Measurements from ENCODE around the gene LRRFIP1. TPM values are rescaled to one million over a fixed set of nuclear protein-coding genes. Genes with fewer than 3 reads are reported as not detected.
A peak's percentile ranks its signal among the peaks of the same experiment; 100 is the strongest.
"Not testable (repeated sequence)": the region's sequence is repeated elsewhere in the genome, so short reads cannot be mapped to it uniquely, and the experiment has no call there.

The LRRFIP1 gene
- total RNA-seq, 1 donor from 2014 or later: 76.3 TPM

DNA sequence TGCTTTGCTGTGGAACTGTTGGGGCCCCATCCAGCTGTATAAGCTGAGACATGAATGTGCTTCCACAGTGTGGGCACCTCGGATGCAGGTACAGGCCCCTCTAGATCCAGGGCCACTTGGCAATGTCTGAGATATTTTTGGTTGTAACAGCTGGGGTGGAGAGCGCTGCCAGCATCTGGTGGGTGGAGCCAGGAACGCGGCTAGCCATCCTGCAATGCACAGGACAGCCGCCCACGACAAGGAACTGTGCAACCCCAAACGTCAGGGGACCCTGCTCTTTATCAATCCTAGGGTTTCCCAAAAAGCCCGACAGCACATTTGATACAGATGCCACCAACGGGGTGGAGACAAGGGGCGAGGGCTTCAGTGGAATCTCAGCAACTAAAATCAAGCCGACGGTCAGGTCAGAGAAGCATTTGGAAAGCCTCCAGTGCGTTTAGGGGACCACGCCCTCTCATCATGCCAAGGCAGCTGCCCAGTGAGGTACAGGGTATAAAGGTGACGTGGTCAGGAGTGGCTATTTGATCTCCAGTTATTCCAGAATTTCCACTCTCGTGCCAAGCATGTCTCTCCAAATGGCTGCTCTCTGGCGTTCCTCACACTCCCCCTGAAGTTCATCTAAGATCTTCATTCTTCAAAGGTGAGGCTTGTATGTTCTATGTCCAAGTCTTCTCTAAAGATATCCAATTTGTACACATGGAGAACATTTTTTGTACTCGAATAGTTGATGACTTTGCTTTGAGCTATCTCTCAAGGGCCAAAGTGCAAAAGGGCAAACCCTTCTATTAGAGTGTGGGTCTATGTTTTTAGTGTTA lies 55.7 kb downstream of the LRRFIP1 start:
- DNase-seq (ENCODE audit: low spot score): no peak

- no peak for DNase-seq (ENCODE audit: low spot score)
Measured at GRCh38 chr2:237685408-237685807, 58.0 kb downstream of the LRRFIP1 start.

DNA sequence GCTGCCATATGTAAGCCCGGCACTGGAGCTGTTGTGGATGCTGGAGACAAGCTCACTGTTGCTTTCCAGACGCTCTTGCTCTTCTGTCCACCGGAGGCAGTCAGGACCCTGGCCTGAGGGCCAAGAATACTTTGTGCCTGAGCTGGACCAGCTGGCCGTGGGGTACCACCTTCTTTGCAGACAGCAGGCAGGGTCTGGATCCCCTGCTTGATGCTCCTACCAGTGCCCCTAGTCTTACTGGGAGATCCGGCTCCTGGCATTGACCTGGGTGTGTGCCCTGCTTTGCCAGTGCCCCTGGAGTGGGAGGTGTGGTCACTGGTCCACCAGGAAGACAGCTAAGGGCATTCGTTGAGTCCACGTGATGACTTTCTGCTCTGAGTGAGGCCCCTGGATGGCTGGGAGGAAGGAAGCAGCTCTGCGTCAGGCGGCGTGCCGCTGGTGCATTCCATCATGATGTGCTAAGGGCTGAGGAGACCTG lies 59.3 kb downstream of the LRRFIP1 start:
- no peak for DNase-seq (ENCODE audit: low spot score)

DNA sequence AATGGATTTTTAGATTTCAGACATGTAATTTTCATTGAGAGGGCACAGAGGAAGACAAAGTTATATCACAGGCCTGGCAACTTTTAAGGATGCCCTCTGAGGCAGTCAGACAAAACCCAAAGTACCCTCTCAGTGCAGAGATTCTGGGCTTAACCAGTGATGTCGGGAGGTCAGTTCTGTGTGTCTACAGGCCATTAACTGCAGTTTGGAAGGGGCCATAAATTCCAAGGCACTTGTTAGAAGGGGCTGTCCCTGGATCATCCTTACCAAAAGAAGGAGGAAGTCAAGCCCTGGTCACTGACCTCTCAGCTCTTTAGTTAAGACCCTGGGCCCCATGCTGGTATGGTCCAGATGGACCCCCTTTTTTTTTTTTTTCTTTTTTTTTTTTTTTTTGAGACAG lies 60.7 kb downstream of the LRRFIP1 start:
- no peak for DNase-seq (ENCODE audit: low spot score)

GRCh38 chr2:237688541-237688940 lies 61.2 kb downstream of the LRRFIP1 start:
- DNase-seq (ENCODE audit: low spot score): not testable (repeated sequence)

DNA sequence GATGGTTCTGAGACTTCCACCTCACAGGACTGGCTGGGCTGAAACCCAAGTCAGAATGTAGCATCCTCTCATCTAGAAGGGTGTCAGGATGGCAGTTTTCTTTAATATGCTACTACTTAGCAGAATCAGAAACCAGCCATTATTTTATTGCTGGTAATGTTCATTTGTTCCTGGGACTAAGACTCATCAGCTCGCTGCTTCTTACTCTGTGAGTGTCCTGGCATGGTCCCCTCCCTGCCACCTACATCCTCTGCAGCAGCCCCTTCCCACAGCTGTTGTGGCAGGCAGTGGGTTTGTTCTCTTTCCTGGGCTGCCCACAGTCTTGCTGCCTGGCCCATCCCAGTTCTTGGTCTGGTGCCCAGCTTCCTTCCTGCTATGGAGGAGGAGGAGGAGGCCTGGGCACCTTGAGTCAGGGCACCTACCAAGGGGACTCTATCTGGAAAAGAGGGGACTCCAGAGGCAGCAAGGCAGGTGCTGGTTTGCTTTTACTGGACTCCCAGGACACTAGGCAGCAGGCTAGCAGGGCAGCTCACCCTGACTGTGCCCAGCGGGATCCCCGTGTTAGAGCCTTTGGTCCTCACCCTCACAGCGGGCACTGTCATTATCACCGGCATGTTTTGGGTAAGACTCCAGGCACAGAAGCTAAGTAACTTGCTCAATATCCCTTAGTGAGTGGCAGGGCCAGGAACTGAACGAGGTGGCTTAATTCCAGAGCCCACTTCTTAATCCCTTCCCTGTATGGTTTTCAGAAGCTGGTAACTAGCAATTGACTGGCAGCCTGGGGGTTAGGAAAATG lies 62.1 kb downstream of the LRRFIP1 start:
- DNase-seq (ENCODE audit: low spot score): no peak

GRCh38 chr2:237691029-237691907 lies 63.9 kb downstream of the LRRFIP1 start:
- no peak for DNase-seq (ENCODE audit: low spot score)

DNA sequence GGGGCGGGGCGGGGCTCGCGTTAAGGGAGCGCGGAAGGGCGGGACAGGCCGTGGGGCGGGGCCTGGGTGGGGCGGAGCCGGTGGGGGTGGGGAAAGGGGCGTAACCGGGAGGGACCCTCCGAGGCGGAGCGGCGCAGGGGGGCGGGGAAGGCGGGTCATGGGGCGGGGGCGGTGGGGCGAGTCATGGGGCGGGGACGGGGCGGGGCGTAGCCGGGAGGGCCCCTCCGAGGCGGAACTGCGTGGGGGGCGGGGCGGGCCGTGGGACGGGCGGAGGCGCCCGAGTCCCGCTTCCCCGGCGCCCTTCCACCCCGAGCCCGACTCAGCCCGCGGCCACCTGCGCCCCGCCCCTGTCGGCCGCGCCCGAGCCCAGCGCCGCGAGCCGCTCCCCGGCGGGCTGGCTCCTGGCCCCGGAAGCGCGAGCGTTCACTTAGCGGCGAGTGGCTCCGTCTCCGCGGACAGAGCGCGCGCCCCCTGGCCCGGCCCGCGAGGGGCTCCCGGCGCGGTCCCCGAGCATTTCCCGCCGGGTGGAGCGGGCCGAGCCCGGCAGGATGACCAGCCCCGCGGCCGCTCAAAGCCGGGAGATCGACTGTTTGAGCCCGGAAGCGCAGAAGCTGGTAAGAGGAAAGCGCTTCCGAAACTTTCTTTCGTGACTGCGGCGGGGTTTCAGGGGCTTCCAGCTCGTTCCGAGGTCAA lies 64.7 kb downstream of the LRRFIP1 start:
- DNase-seq (ENCODE audit: low spot score): peak; percentile 90

GRCh38 chr2:237692601-237693290 lies 65.4 kb downstream of the LRRFIP1 start:
- no peak for DNase-seq (ENCODE audit: low spot score)

DNA sequence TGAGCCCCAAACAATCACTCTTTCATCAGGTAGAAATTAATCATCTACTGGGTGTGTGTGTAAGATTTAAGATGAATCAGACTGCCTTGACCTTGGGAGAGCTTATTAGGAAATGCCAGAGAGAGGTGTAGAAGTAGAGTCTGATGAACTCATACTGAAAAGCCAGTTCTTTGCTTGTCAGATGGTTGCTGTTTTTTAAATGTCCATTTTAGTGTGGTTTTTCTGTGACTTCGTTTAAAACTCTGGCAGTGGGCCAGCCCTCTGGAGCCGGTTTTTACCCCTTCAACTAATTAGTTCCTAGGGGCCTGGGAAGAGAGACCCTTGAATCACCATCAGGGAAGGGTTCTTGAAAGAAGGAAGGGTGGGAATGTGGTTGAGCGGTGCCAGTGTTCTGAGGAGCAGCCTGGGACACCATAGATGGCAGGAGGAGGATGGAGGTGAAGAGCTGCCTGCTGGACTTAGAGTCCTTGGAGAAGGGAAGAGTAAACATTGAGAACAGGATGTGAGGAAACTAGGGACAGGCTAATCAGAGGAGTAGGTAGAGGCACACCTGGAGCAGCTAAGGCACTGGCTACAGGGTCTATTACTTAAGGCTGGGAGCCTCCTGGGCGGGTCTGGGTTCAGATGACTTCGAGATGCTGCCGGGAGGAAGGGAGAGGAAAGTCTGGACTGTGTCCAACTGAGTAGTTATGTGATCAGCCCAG lies 66.1 kb downstream of the LRRFIP1 start:
- DNase-seq (ENCODE audit: low spot score): no peak

DNA sequence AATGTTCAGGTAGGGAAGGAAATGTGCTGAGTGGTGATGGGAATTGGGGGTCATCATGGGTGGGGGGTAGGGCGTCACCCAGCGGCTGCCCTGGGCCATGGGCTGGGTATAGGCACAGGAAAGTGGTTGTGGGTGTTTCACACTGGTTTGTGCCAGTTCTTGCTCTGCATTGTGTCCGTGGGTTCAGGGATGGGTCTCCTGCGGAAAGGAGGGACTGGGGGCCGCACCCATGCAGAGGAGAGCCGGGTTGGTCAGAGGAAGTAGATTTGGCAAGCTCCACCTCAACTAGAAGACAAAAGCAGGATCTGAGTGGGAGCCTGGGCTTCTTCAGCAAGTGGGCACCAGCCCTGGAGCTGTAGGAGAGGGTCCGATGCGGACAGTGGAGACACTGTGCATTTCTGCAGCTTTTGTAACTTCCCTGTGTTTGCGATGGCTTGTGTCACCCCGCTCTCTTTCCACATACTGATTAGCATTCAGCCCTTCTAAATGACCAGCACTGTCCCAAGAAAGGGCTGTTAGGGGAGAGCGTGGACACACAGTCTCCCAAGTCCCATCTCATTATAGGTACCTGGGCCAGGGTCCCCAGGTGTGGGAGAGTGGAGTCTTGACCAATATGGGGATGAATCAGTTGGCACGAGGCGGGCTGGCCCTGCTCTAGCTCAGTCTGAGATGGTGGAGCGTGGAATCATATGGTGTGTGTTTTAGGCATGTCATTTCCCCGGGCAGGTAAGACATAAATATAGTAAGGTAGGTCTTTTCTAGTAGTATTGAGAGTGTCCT lies 67.2 kb downstream of the LRRFIP1 start:
- no peak for DNase-seq (ENCODE audit: low spot score)

DNA sequence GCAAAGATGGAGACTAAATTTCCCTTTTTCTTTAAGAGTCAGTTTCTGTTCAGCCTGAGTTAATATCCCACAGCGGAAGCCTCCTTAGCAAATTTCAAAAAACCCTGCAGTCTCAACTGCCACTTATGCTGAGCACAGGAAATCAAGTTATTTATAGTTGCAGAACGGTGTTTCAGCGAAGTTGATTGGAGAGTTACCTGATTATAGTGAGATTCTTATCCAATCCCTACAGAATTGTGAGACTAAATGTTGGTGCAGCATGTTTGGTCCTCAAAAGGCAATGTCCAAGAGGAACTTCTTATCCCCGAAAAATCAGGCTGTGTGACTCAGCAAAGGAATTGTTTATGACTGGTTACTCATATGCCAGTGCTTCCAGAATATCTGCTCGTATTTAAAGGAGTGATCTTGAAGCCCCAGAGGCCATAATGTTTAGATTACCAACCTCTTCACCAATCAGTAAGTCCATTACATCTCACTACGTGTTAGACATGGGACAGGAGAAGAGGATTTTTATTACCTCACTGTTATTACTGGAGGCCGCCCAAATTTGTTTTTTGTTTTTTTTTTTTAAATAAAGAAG lies 67.9 kb downstream of the LRRFIP1 start:
- peak; percentile 61 for DNase-seq (ENCODE audit: low spot score)

DNA sequence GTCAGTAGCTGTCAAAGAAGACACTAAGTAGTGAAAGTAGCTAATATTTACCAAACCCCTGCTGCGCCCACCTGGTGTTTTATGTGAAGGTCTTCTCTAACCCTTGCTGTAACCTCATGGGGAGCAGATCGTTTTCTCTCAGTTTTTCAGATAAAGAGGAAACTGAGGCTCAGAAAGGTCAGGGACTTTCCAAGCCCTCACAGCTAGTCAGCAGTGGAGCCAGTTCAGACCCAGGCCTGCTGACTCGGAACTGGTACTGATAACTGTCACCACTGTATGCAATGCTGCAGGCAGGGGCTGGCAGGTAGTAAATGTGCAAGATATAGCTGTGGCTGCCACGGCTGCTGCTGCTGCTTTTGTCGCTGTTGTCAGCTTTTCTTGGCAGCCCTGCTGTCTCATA lies 69.1 kb downstream of the LRRFIP1 start:
- DNase-seq (ENCODE audit: low spot score): no peak

DNA sequence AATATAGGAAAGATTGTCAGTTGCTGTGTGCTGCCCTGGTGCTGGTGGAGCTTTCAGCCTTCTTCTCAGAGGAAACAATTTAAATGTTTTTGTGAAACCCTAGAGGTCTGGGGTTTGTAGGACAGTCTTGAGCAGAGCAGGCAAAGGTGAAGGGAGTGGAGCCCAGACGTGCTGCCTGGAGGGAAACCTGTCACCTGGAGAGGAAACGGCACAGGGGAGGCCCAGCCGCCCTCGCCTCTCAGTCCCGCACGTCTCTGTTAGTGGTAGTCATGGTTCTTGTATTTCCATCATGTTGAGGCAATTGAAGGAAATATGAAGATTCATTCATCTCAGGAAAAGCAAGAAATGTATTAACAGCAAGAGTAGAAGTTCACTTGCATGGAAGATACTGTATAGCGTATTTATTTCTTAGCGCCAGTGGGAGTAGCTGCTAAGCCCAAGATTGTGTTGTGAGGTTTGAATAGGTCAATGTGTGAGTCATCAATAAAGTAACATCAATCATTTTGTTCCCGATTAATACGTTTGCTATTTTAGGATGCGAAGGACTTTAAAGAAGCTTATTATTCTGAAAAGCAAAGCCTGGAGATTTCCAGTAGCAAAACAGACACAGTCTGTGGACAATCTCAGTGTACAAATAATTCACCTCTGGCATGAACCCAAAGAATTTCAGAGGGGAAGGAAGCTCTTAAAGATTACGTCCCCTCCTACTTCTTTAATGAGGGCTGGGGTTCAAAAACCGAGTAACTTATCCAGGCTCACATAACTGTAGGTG lies 70.4 kb downstream of the LRRFIP1 start:
- DNase-seq (ENCODE audit: low spot score): peak; percentile 66

GRCh38 chr2:237698358-237698694 lies 70.9 kb downstream of the LRRFIP1 start:
- DNase-seq (ENCODE audit: low spot score): no peak

GRCh38 chr2:237699870-237700511 lies 72.6 kb downstream of the LRRFIP1 start:
- no peak for DNase-seq (ENCODE audit: low spot score)

GRCh38 chr2:237700512-237701032 lies 73.2 kb downstream of the LRRFIP1 start:
- peak; percentile 86 for DNase-seq (ENCODE audit: low spot score)

Measured in umbilical cord (tissue), 2 donors.